ENCODE results near the gene ZFAND3. TPM values are rescaled to one million over a fixed set of nuclear protein-coding genes. Genes with fewer than 3 reads are reported as not detected.

ZFAND3 gene
- total and polyA plus RNA-seq, 8 donors = 65.9 to 125 (median 118) TPM

GRCh38 chr6:37967651-37968050, 148.1 kb downstream of the ZFAND3 start:
- Histone ChIP-seq H3K4me3 (no peak overlapping the region), H3K27ac (no peak overlapping the region), H3K9me3 (no peaks in the 10 kb centered on the region), H3K4me1 (peaks cover 4 to 26% of the 10 kb centered on the region in 2 donors), H3K27me3 (no peaks in the 10 kb centered on the region), H3K36me3 (no peaks in the 10 kb centered on the region)
- DNase-seq (no peak), ATAC-seq (no peak)
- intact Hi-C loops (cut with DNase I) = no loop called here
- no peak for TF ChIP-seq CTCF (IDR thresholded peaks at IDR 0.05)

GRCh38 chr6:37971266-37971665, 151.7 kb downstream of the ZFAND3 start:
- peak; percentile 33 for ATAC-seq
- intact Hi-C loops (cut with DNase I) = no loop called here
- TF ChIP-seq CTCF (IDR thresholded peaks at IDR 0.05) = no peak
- Histone ChIP-seq H3K27ac (no peak overlapping the region), H3K4me3 (no peak overlapping the region), H3K27me3 (no peaks in the 10 kb centered on the region), H3K4me1 (peaks cover 4 to 20% of the 10 kb centered on the region in 2 donors), H3K36me3 (no peaks in the 10 kb centered on the region), H3K9me3 (peaks cover 0 to 19% of the 10 kb centered on the region in 2 donors)
- DNase-seq = peak in 2 of 4 donors; percentile 74 to 77

GRCh38 chr6:37971711-37972390, 152.3 kb downstream of the ZFAND3 start:
- Histone ChIP-seq H3K4me3 (no peak overlapping the region), H3K36me3 (no peaks in the 10 kb centered on the region), H3K4me1 (peaks cover 4 to 17% of the 10 kb centered on the region in 2 donors), H3K27ac (no peak overlapping the region), H3K9me3 (peaks cover 0 to 19% of the 10 kb centered on the region in 2 donors), H3K27me3 (no peaks in the 10 kb centered on the region)
- DNase-seq (peak in 2 of 4 donors; percentile 94 to 95), ATAC-seq (peak; percentile 46)
- intact Hi-C loops (cut with DNase I) = no loop called here
- no peak for TF ChIP-seq CTCF (IDR thresholded peaks at IDR 0.05)

GRCh38 chr6:37972994-37973757, 153.6 kb downstream of the ZFAND3 start:
- H3K4me1 ChIP-seq = peaks cover 4 to 17% of the 10 kb centered on the region in 2 donors
- no peak for TF ChIP-seq CTCF (IDR thresholded peaks at IDR 0.05)
- DNase-seq = no peak
- peaks cover 0 to 19% of the 10 kb centered on the region in 2 donors for H3K9me3 ChIP-seq
- no peaks in the 10 kb centered on the region for H3K36me3 ChIP-seq
- ATAC-seq = no peak
- intact Hi-C loops (cut with DNase I) = no loop called here
- no peak overlapping the region for H3K27ac ChIP-seq
- no peak overlapping the region for H3K4me3 ChIP-seq
- H3K27me3 ChIP-seq = no peaks in the 10 kb centered on the region

- TF ChIP-seq CTCF (IDR thresholded peaks at IDR 0.05) = no peak
- peaks cover 0 to 19% of the 10 kb centered on the region in 2 donors for H3K9me3 ChIP-seq
- H3K36me3 ChIP-seq = no peaks in the 10 kb centered on the region
- no peak overlapping the region for H3K27ac ChIP-seq
- no peaks in the 10 kb centered on the region for H3K27me3 ChIP-seq
- DNase-seq = no peak
- H3K4me3 ChIP-seq = no peak overlapping the region
- ATAC-seq = no peak
- H3K4me1 ChIP-seq = peaks cover 4 to 26% of the 10 kb centered on the region in 2 donors
- intact Hi-C loops (cut with DNase I) = no loop called here
Measured at GRCh38 chr6:37974381-37974780, 154.9 kb downstream of the ZFAND3 start.
